Gastroesophageal sphincter (tissue), 4 donors: ENCODE data around the gene MARS1. TPM values are rescaled to one million over a fixed set of nuclear protein-coding genes. Genes with fewer than 3 reads are reported as not detected.

Source experiments
- ATAC-seq: fragments of 150-250 bp; one replicate; pipeline ENCODE4 v1.9.1; 2016; ENCODE audit warnings: mild to moderate bottlenecking, moderate library complexity
- H3K27ac ChIP-seq, 4 donors: fragments of 200-600 bp; sonication (generic) in 3 of 4; 1 replicate in 3 of 4; 2 replicates in 1 of 4; pipeline ENCODE4 v1.5.1; 2016 to 2019
- H3K27me3 ChIP-seq: fragments of 200-600 bp; sonication (generic); one replicate; pipeline ENCODE4 v1.5.1; 2019
- H3K36me3 ChIP-seq, 2 donors: fragments of 200-600 bp; sonication (generic); one replicate each; pipeline ENCODE4 v1.5.1; 2019; ENCODE audit warnings: control low read depth in 1 of 2
- H3K4me1 ChIP-seq, 3 donors: fragments of 200-600 bp; sonication (generic); 1 replicate in 2 of 3; 2 replicates in 1 of 3; pipeline ENCODE4 v1.5.1; 2016 to 2019; ENCODE audit warnings: control low read depth in 2 of 3
- H3K4me3 ChIP-seq, 2 donors: fragments of 200-600 bp; sonication (generic); one replicate each; pipeline ENCODE4 v1.5.1; 2019; ENCODE audit warnings: mild to moderate bottlenecking in 1 of 2, moderate library complexity in 1 of 2
- H3K9me3 ChIP-seq, 3 donors: fragments of 200-600 bp; sonication (generic); one replicate each; pipeline ENCODE4 v1.5.1; 2017 to 2019; ENCODE audit warnings: control low read depth in 2 of 3
- CTCF ChIP-seq, 4 experiments: fragments of 200-600 bp in 2 of 4; fragments of 450-650 bp in 2 of 4; sonication (generic) in 1 of 4; IDR thresholded peaks; one replicate each; pipeline ENCODE4 v1.5.1; 2017 to 2019; ENCODE audit warnings: antibody characterized with exemption in 4 of 4, mild to moderate bottlenecking in 2 of 4, moderate library complexity in 2 of 4
- EP300 ChIP-seq: sonication (generic); formaldehyde crosslinking; IDR thresholded peaks from one replicate; pipeline ENCODE4 v1.6.1; 2017; ENCODE audit warnings: antibody characterized with exemption, mild to moderate bottlenecking
- POLR2A ChIP-seq, 2 donors: fragments of 450-650 bp; IDR thresholded peaks; one replicate each; pipeline ENCODE4 v1.6.1; 2017; ENCODE audit warnings: antibody characterized with exemption in 2 of 2, mild to moderate bottlenecking in 2 of 2, moderate library complexity in 1 of 2
- POLR2AphosphoS5 ChIP-seq: sonication (generic); formaldehyde crosslinking; IDR thresholded peaks from one replicate; pipeline ENCODE4 v1.6.1; 2017; ENCODE audit warnings: antibody characterized with exemption
- WGBS, 2 donors: methylation state at CpG; one replicate each; pipeline ENCODE4 v1.1.5; 2018; ENCODE audit warnings: low coverage in 1 of 2; 5-methylcytosine and 5-hydroxymethylcytosine counted together
- total RNA-seq, 4 donors: library from RNA; depleted of rRNA; stranded (reverse); fragments of >200 nt; gene quantifications; one replicate each; pipeline ENCODE4 v1.1.0, GENCODE V29; 2016

MARS1 gene
- total RNA-seq, 4 donors from 2014 or later: 67.4 to 209 (median 81.7) TPM

- Histone ChIP-seq H3K9me3 (no peaks in the 10 kb centered on the region), H3K27me3 (peaks cover 28% of the 10 kb centered on the region), H3K36me3 (no peaks in the 10 kb centered on the region), H3K4me3 (peak overlapping the region in 1 of 2 donors; percentile 54), H3K27ac (no peak overlapping the region), H3K4me1 (peaks cover 0 to 27% (median 8%) of the 10 kb centered on the region in 3 donors)
- no peak for ATAC-seq
- TF ChIP-seq POLR2A (IDR thresholded peaks at IDR 0.05) (no peak), CTCF (IDR thresholded peaks at IDR 0.05) (no peak), EP300 (no peak), POLR2AphosphoS5 (no peak)
- 64 to 95% methylated on average over 2 to 4 of the region's 7 CpGs for WGBS, 2 donors
Observed at GRCh38 chr12:57550641-57551549, 63.0 kb downstream of the MARS1 start.

DNA sequence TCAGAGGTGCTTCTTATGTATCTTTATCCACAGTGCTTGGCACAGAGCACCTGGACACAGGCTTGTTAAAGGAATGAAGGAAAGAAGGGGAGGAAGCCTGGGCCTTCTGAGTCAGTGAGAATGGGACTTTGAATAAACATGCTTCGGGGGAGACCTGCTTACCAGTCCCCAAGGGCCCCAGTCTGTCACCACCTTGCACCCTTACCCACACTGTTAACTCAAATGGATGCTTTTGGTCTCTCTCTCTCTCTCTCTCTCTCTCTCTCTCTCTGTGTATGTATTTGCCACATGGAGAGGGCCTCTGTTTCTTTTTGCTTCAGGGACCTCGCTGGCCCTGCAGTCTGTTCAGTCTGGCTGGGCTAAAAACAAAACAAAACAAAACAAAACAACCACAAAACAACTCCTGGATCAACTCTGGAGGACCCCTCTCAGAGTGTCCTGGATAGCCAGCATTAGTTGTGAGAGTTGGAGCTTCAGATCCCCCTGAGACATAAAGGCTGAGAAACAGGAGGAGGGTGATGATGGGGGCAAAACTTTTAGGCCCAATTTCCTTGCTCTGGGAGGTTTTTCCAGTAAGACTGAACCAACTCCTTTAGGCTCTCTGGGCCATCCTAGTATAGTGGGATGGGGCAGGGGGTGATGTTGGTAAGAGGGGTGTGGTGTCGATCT lies 63.9 kb downstream of the MARS1 start:
- H3K4me3 ChIP-seq: no peak overlapping the region
- ATAC-seq: no peak
- TF ChIP-seq POLR2AphosphoS5 (no peak), CTCF (IDR thresholded peaks at IDR 0.05) (no peak), POLR2A (IDR thresholded peaks at IDR 0.05) (no peak), EP300 (no peak)
- H3K27ac ChIP-seq: no peak overlapping the region
- WGBS, 2 donors: 73 to 92% methylated on average over 2 of the region's 3 CpGs
- no peaks in the 10 kb centered on the region for H3K9me3 ChIP-seq
- H3K4me1 ChIP-seq: peaks cover 0 to 21% (median 5%) of the 10 kb centered on the region in 3 donors
- no peaks in the 10 kb centered on the region for H3K36me3 ChIP-seq
- H3K27me3 ChIP-seq: peaks cover 28% of the 10 kb centered on the region

- Histone ChIP-seq H3K36me3 (no peaks in the 10 kb centered on the region), H3K27me3 (peaks cover 28% of the 10 kb centered on the region), H3K4me3 (no peak overlapping the region), H3K4me1 (peaks cover 0 to 19% (median 5%) of the 10 kb centered on the region in 3 donors), H3K27ac (no peak overlapping the region), H3K9me3 (no peaks in the 10 kb centered on the region)
- no peak for ATAC-seq
- TF ChIP-seq EP300: no peak
- TF ChIP-seq POLR2A (IDR thresholded peaks at IDR 0.05): no peak
- TF ChIP-seq POLR2AphosphoS5: no peak
- TF ChIP-seq CTCF (IDR thresholded peaks at IDR 0.05): no peak
- 73 to 83% methylated on average over 2 of the region's 2 CpGs for WGBS, 2 donors
Observed at GRCh38 chr12:57552306-57552651, 64.4 kb downstream of the MARS1 start.

- TF ChIP-seq EP300 (no peak), CTCF (IDR thresholded peaks at IDR 0.05) (no peak), POLR2A (IDR thresholded peaks at IDR 0.05) (no peak), POLR2AphosphoS5 (no peak)
- H3K4me3 ChIP-seq: no peak overlapping the region
- H3K36me3 ChIP-seq: no peaks in the 10 kb centered on the region
- no peak overlapping the region for H3K27ac ChIP-seq
- H3K4me1 ChIP-seq: peaks cover 0 to 16% (median 5%) of the 10 kb centered on the region in 3 donors
- ATAC-seq: no peak
- no peaks in the 10 kb centered on the region for H3K9me3 ChIP-seq
- peaks cover 28% of the 10 kb centered on the region for H3K27me3 ChIP-seq
- 33 to 71% methylated on average over 1 to 6 of the region's 6 CpGs for WGBS, 2 donors
Observed at GRCh38 chr12:57552835-57553313, 65.0 kb downstream of the MARS1 start.
